ENCODE results near the gene FAH. TPM values are rescaled to one million over a fixed set of nuclear protein-coding genes. Genes with fewer than 3 reads are reported as not detected.

The FAH gene
- polyA plus RNA-seq, 1 donor (not counting 4 experiments of a cell fraction or from before 2014, with no cell fraction given): 29.4 TPM

DNA sequence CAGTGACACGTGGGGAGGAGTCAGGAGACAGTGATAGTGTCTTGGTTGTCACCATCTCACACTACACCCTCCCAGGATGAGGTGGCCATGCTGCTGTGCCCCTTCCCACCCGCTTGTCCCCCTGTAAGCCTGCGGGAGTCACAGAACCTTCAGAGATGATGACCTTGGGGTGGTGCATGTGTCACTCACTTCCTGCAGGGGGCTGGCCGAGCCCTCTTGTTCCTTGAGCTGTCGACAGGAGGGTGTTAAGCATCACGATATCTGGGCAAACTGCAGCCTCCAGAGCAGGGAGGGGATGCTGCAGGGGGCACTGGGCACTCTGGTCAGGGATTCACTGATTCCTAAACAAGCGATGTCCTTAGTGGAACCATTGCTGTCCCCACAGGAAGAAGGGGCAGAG lies 27.7 kb downstream of the FAH start:
- FAIRE-seq: no peak
- Histone ChIP-seq H3K9me1 (ENCODE audit: control insufficient read depth, extremely low read depth, insufficient read depth, low read length) (no peaks in the 10 kb centered on the region), H3K79me2 (ENCODE audit: control insufficient read depth, insufficient read depth, low read length) (no peaks in the 10 kb centered on the region)

DNA sequence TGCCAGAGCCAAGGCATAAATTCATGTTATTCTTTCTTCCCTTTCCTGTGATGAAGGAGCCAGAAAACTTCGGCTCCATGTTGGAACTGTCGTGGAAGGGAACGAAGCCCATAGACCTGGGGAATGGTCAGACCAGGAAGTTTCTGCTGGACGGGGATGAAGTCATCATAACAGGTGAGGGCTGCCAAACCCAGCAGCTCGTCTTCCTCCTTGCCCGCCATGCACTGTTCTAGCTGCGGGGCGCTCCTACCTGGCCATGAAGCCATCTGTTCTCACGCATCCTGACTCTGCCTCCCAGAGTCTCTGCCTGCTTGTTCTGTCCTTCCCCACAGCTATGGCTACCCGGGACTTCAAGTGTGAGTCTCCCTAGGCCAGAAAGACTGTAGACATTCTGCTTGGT lies 28.2 kb downstream of the FAH start:
- Histone ChIP-seq H3K79me2 (ENCODE audit: control insufficient read depth, insufficient read depth, low read length) (no peaks in the 10 kb centered on the region), H3K9me1 (ENCODE audit: control insufficient read depth, extremely low read depth, insufficient read depth, low read length) (no peaks in the 10 kb centered on the region), H3K4me3 (ENCODE audit: control insufficient read depth in 2 of 3, extremely low read depth in 1 of 3, insufficient read depth in 2 of 3, low read depth in 1 of 3, low read length in 3 of 3) (no peak overlapping the region), H3K27ac (ENCODE audit: control insufficient read depth, insufficient read depth, low read length) (no peak overlapping the region), H3K36me3 (ENCODE audit: control insufficient read depth in 2 of 2, extremely low read depth in 1 of 2, insufficient read depth in 2 of 2, low read length in 2 of 2) (peaks cover 16 to 27% of the 10 kb centered on the region in 2 experiments), H3K4me2 (ENCODE audit: control insufficient read depth, extremely low read depth, insufficient read depth, low read depth, low read length) (no peak overlapping the region), H3K9me3 (ENCODE audit: control insufficient read depth, low read depth, low read length) (no peaks in the 10 kb centered on the region), H3K9ac (ENCODE audit: control insufficient read depth, extremely low read depth, insufficient read depth, low read length) (no peak overlapping the region), H3K27me3 (ENCODE audit: control insufficient read depth, extremely low read depth, insufficient read depth, low read length) (no peaks in the 10 kb centered on the region), H4K20me1 (ENCODE audit: control insufficient read depth, extremely low read depth, insufficient read depth, low read length) (no peaks in the 10 kb centered on the region), H2AFZ (ENCODE audit: control insufficient read depth, low read length) (no peak overlapping the region), H3K4me1 (ENCODE audit: control insufficient read depth, extremely low read depth, insufficient read depth, low read length) (peaks cover 12% of the 10 kb centered on the region)
- TF ChIP-seq CTCF (optimal IDR thresholded peaks at IDR 0.05 in 1 of 3, IDR thresholded peaks at IDR 0.05 in 1 of 3, conservative IDR thresholded peaks at IDR 0.05 in 1 of 3; ENCODE audit: extremely low read depth in 1 of 3, insufficient read depth in 2 of 3, low read length in 3 of 3) (no peak), EZH2 (IDR thresholded peaks at IDR 0.05; ENCODE audit: low read length) (no peak)
- dilution Hi-C loops (cut with MboI; ENCODE audit: extremely low pct_ligation_motif_present, low sequenced_read_pairs): no loop called here
- FAIRE-seq: no peak
- no peak for DNase-seq (ENCODE audit: low read depth, low spot score)

More for the DNA sequence above, 27.7 kb downstream of the FAH start:
- no peak overlapping the region for H3K4me2 ChIP-seq (ENCODE audit: control insufficient read depth, extremely low read depth, insufficient read depth, low read depth, low read length)
- peaks cover 16 to 23% of the 10 kb centered on the region in 2 experiments for H3K36me3 ChIP-seq (ENCODE audit: control insufficient read depth in 2 of 2, extremely low read depth in 1 of 2, insufficient read depth in 2 of 2, low read length in 2 of 2)
- dilution Hi-C loops (cut with MboI; ENCODE audit: extremely low pct_ligation_motif_present, low sequenced_read_pairs): no loop called here
- peaks cover 12% of the 10 kb centered on the region for H3K4me1 ChIP-seq (ENCODE audit: control insufficient read depth, extremely low read depth, insufficient read depth, low read length)
- no peak overlapping the region for H3K9ac ChIP-seq (ENCODE audit: control insufficient read depth, extremely low read depth, insufficient read depth, low read length)
- H3K9me3 ChIP-seq (ENCODE audit: control insufficient read depth, low read depth, low read length): no peaks in the 10 kb centered on the region
- H3K4me3 ChIP-seq (ENCODE audit: control insufficient read depth in 2 of 3, extremely low read depth in 1 of 3, insufficient read depth in 2 of 3, low read depth in 1 of 3, low read length in 3 of 3): no peak overlapping the region
- no peaks in the 10 kb centered on the region for H3K27me3 ChIP-seq (ENCODE audit: control insufficient read depth, extremely low read depth, insufficient read depth, low read length)
- no peak overlapping the region for H2AFZ ChIP-seq (ENCODE audit: control insufficient read depth, low read length)
- H3K27ac ChIP-seq (ENCODE audit: control insufficient read depth, insufficient read depth, low read length): no peak overlapping the region
- TF ChIP-seq EZH2 (IDR thresholded peaks at IDR 0.05; ENCODE audit: low read length) (no peak), CTCF (optimal IDR thresholded peaks at IDR 0.05 in 1 of 3, IDR thresholded peaks at IDR 0.05 in 1 of 3, conservative IDR thresholded peaks at IDR 0.05 in 1 of 3; ENCODE audit: extremely low read depth in 1 of 3, insufficient read depth in 2 of 3, low read length in 3 of 3) (no peak)
- no peaks in the 10 kb centered on the region for H4K20me1 ChIP-seq (ENCODE audit: control insufficient read depth, extremely low read depth, insufficient read depth, low read length)
- no peak for DNase-seq (ENCODE audit: low read depth, low spot score)

All from keratinocyte (primary cell).